Spleen (tissue), 13 donors: ENCODE data around the gene ABCB7. TPM values are rescaled to one million over a fixed set of nuclear protein-coding genes. Genes with fewer than 3 reads are reported as not detected.
A peak's percentile ranks its signal among the peaks of the same experiment; 100 is the strongest.
"Not testable (repeated sequence)": the region's sequence is repeated elsewhere in the genome, so short reads cannot be mapped to it uniquely, and the experiment has no call there.

Experiments used
- DNase-seq: peaks from one replicate; pipeline ENCODE4 v3.0.0-alpha.2; 2020
- H3K27ac ChIP-seq, 8 donors: fragments of 200-600 bp; sonication (generic) in 7 of 8; 1 replicate in 4 of 8; 2 replicates in 4 of 8; pipeline versions ENCODE4 v1.5.0 to v1.8.0; 2016 to 2021; ENCODE audit warnings: inconsistent platforms in 4 of 8, mild to moderate bottlenecking in 4 of 8, moderate library complexity in 1 of 8
- H3K27me3 ChIP-seq, 7 donors: fragments of 200-600 bp; sonication (generic) in 6 of 7; replicated peaks in 1 of 7; 1 replicate in 4 of 7; 2 replicates in 3 of 7; pipeline versions ENCODE4 v1.5.0 to v1.8.0; 2016 to 2021; ENCODE audit warnings: inconsistent platforms in 3 of 7, mild to moderate bottlenecking in 1 of 7
- H3K36me3 ChIP-seq, 6 donors: fragments of 200-600 bp; sonication (generic) in 5 of 6; 1 replicate in 4 of 6; 2 replicates in 2 of 6; pipeline versions ENCODE4 v1.5.0 to v1.8.0; 2016 to 2021; ENCODE audit warnings: inconsistent platforms in 2 of 6
- H3K4me1 ChIP-seq, 6 donors: fragments of 200-600 bp; sonication (generic) in 5 of 6; 1 replicate in 3 of 6; 2 replicates in 3 of 6; pipeline versions ENCODE4 v1.5.0 to v1.8.0; 2016 to 2021; ENCODE audit warnings: inconsistent platforms in 3 of 6
- H3K4me3 ChIP-seq, 8 donors: fragments of 200-600 bp; sonication (generic) in 7 of 8; 1 replicate in 4 of 8; 2 replicates in 4 of 8; pipeline versions ENCODE4 v1.5.0 to v1.8.0; 2016 to 2021; ENCODE audit warnings: inconsistent platforms in 4 of 8, mild to moderate bottlenecking in 4 of 8, moderate library complexity in 2 of 8
- H3K9me3 ChIP-seq, 8 donors: fragments of 200-600 bp; sonication (generic) in 7 of 8; 1 replicate in 4 of 8; 2 replicates in 4 of 8; pipeline versions ENCODE4 v1.5.0 to v1.8.0; 2016 to 2021; ENCODE audit warnings: inconsistent platforms in 4 of 8
- POLR2A ChIP-seq, 3 donors: fragments of 450-650 bp; IDR thresholded peaks; one replicate each; pipeline ENCODE4 v1.5.1; 2017; ENCODE audit warnings: antibody characterized with exemption in 3 of 3, mild to moderate bottlenecking in 1 of 3
- POLR2AphosphoS5 ChIP-seq, 3 donors: sonication (generic); formaldehyde crosslinking; IDR thresholded peaks; one replicate each; pipeline ENCODE4 v1.5.1; 2017; ENCODE audit warnings: antibody characterized with exemption in 3 of 3
- WGBS, 5 donors: extraction: QIAGEN DNeasy Blood & Tissue Kit in 3 of 5; methylation state at CpG; one replicate each; pipeline versions ENCODE4 v1.1.5 to v1.1.7; 2013 to 2018; 5-methylcytosine and 5-hydroxymethylcytosine counted together
- intact Hi-C: fragments of 100-400 bp; cut with DNase I; formaldehyde crosslinking; loops from one replicate; pipeline ENCODE4 v1.15.0; 2023; ENCODE audit warnings: low total_unique reads
- long read RNA-seq, 2 donors: transcript quantifications; one replicate each; lab custom pipeline, GENCODE V29; 2026
- polyA plus RNA-seq, 3 donors: library from polyadenylated mRNA; stranded (reverse); fragments of 200-250 nt; gene quantifications; one replicate each; pipeline ENCODE4 v1.2.1, GENCODE V29; 2013
- total RNA-seq, 7 donors: library from RNA; depleted of rRNA in 3 of 7; stranded (reverse); fragments of >200 nt in 3 of 7; fragmentation: NEBNext Ultra II Directional in 4 of 7; extraction: Animal tissue kit (Norgen Biotek cat#: 25700) in 4 of 7; gene quantifications; one replicate each; pipeline versions ENCODE4 v1.1.0 to v1.2.1, GENCODE V29; 2016 to 2021
- TF ChIP-seq, protein P1 (sequence below), 11 experiments: fragments of 200-600 bp in 7 of 11; fragments of 450-650 bp in 4 of 11; sonication (generic) in 4 of 11; IDR thresholded peaks in 8 of 11; conservative IDR thresholded peaks in 3 of 11; 1 replicate in 7 of 11; 2 replicates in 4 of 11; pipeline versions ENCODE4 v1.4.0 to v1.8.0; 2016 to 2021; ENCODE audit warnings: antibody characterized with exemption in 11 of 11, inconsistent platforms in 4 of 11, mild to moderate bottlenecking in 1 of 11
- donor health status: healthy with polysubstance abuse.
- donor health status: DM: no; HTN: no; CAD: no; lungs with moderate emphysema.
- donor health status: DM: no; HTN: no; CAD: no.
- donor health status: Bipolar disorder and iron deficiency.
- donor health status: healthy.
- donor health status: DM: no; HTN: no; CAD: no.
- donor health status: DM: yes; HTN: yes; CAD: no.

The ABCB7 gene
- total RNA-seq (10 to 100 TPM; 24.1 to 65.8 (median 26.8) TPM), polyA plus RNA-seq (10 to 100 TPM; 10.0 to 13.3 (median 11.3) TPM)
- long read RNA-seq, donor 1, full-length matches to known transcripts = 5 of 5 reads
- long read RNA-seq, donor 1, partial matches to known transcripts = 0 of 5 reads
- long read RNA-seq, donor 1, other reads (novel, unspliced or antisense) = 0 of 5 reads
- long read RNA-seq, donor 2, full-length matches to known transcripts = 3 of 3 reads
- long read RNA-seq, donor 2, partial matches to known transcripts = 0 of 3 reads
- long read RNA-seq, donor 2, other reads (novel, unspliced or antisense) = 0 of 3 reads

DNA sequence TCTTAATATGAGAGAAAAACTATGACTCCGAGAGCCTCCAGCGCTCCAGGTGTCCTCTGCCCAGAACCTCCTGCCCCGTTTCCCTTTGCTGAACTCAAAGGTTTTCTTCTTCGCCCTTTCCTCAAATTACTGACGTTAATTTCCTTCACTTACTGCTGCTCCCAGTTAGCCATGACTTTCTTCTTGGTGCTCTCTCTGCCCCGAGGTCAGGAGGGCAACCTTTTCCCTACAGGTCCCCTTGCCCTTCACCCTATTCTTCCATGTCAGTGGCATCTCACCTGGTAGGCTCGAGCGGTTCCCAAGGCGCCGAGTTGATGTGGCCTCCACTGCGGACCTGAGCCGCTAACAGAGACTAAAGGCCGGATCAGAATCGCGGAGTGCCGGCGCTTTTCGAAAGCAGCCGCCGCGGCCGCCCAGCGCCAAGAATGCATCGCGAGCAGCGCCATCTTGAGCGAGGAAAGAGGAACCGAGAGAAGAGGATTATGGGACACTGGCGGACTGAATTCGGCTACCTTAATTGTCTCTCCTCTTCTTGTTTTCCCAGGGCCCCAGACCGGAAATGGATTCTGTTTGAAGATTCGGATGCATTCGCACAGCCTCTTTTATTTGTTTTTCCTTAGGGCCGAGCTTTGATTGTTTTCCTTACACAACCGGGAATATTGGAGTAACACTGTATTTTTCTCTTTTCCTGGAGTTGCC, at the start of gene ABCB7:
ABCB7 (minus strand) TSS at position 457 of the 699 bp plus-strand sequence; CDS start at position 446, 11 bp downstream.
- peak within 1 kb of the TSS; percentile 62 to 85 (median 80) for H3K27ac ChIP-seq
- H3K4me1 ChIP-seq = peaks cover 0 to 41% (median 17%) of the 10 kb centered on the region in 6 donors
- H3K27me3 ChIP-seq = no peaks in the 10 kb centered on the region
- H3K9me3 ChIP-seq = no peaks in the 10 kb centered on the region
- no peaks in the 10 kb centered on the region for H3K36me3 ChIP-seq
- peak; percentile 85 for DNase-seq
- TF ChIP-seq POLR2A (IDR thresholded peaks at IDR 0.05) (no peak), POLR2AphosphoS5 (IDR thresholded peaks at IDR 0.05) (peak; percentile 60 to 80 (median 70))
- TF ChIP-seq, protein P1, sequence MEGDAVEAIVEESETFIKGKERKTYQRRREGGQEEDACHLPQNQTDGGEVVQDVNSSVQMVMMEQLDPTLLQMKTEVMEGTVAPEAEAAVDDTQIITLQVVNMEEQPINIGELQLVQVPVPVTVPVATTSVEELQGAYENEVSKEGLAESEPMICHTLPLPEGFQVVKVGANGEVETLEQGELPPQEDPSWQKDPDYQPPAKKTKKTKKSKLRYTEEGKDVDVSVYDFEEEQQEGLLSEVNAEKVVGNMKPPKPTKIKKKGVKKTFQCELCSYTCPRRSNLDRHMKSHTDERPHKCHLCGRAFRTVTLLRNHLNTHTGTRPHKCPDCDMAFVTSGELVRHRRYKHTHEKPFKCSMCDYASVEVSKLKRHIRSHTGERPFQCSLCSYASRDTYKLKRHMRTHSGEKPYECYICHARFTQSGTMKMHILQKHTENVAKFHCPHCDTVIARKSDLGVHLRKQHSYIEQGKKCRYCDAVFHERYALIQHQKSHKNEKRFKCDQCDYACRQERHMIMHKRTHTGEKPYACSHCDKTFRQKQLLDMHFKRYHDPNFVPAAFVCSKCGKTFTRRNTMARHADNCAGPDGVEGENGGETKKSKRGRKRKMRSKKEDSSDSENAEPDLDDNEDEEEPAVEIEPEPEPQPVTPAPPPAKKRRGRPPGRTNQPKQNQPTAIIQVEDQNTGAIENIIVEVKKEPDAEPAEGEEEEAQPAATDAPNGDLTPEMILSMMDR (IDR thresholded peaks at IDR 0.05 in 8 of 11, conservative IDR thresholded peaks at IDR 0.05 in 3 of 11) = peak in 1 of 11 experiments; percentile 18
- peak within 1 kb of the TSS; percentile 37 to 80 (median 58) for H3K4me3 ChIP-seq
- 1 to 42% (median 4%) methylated on average over 32 to 35 of the region's 35 CpGs for WGBS, 5 donors
- intact Hi-C loops = no loop called here

DNA sequence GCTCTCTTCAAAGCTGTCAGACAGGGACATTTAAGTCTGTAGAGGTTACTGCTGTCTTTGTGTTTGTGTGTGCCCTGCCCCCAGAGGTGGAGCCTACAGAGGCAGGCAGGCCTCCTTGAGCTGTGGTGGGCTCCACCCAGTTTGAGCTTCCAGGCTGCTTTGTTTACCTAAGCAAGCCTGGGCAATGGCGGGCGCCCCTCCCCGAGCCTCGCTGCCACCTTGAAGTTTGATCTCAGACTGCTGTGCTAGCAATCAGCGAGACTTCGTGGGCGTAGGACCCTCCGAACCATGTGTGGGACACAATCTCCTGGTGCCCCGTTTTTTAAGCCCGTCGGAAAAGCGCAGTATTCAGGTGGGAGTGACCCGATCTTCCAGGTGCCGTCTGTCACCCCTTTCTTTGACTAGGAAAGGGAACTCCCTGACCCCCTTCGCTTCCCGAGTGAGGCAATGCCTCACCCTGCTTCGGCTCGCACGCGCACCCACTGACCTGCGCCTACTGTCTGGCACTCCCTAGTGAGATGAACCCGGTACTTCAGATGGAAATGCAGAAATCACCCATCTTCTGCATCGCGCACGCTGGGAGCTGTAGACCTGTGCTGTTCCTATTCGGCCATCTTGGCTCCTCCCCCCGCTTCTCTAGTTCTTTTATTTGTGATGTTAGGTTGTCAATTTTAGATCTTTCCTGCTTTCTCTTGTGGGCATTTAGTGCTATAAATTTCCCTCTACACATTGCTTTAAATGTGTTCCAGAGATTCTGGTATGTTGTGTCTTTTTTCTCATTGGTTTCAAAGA, 32.5 kb upstream of the ABCB7 start:
- H3K4me3 ChIP-seq, intact Hi-C loops, H3K9me3 ChIP-seq, H3K36me3 ChIP-seq, H3K27me3 ChIP-seq, DNase-seq, H3K4me1 ChIP-seq, H3K27ac ChIP-seq: not testable (repeated sequence)
- 79 to 93% (median 91%) methylated on average over 25 to 27 of the region's 27 CpGs for WGBS, 5 donors

DNA sequence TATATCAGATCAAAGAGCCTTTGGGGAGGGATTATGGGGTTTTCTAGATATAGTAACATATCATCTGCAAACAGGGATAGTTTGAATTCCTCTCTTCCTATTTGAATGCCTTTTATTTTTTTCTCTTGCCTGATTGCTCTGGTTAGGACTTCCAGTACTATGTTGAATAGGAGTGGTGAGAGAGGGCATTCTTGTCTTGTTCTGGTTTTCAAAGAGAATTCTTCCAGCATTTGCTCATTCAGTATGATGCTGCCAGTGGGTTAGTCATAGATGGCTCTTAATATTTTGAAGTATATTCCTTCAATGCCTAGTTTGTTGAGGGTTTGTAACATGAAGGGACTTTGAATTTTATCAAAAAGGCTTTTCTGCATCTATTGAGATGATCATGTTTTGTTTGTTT, 25.6 kb upstream of the ABCB7 start:
- no peak for DNase-seq
- TF ChIP-seq POLR2AphosphoS5 (IDR thresholded peaks at IDR 0.05) (no peak), POLR2A (IDR thresholded peaks at IDR 0.05) (no peak)
- TF ChIP-seq, protein P1 (IDR thresholded peaks at IDR 0.05 in 8 of 11, conservative IDR thresholded peaks at IDR 0.05 in 3 of 11) = no peak
- no peaks in the 10 kb centered on the region for H3K9me3 ChIP-seq
- no peaks in the 10 kb centered on the region for H3K4me1 ChIP-seq
- H3K27me3 ChIP-seq = no peaks in the 10 kb centered on the region
- H3K36me3 ChIP-seq = no peaks in the 10 kb centered on the region
- no peak overlapping the region for H3K4me3 ChIP-seq
- no peak overlapping the region for H3K27ac ChIP-seq
- intact Hi-C loops = no loop called here

DNA sequence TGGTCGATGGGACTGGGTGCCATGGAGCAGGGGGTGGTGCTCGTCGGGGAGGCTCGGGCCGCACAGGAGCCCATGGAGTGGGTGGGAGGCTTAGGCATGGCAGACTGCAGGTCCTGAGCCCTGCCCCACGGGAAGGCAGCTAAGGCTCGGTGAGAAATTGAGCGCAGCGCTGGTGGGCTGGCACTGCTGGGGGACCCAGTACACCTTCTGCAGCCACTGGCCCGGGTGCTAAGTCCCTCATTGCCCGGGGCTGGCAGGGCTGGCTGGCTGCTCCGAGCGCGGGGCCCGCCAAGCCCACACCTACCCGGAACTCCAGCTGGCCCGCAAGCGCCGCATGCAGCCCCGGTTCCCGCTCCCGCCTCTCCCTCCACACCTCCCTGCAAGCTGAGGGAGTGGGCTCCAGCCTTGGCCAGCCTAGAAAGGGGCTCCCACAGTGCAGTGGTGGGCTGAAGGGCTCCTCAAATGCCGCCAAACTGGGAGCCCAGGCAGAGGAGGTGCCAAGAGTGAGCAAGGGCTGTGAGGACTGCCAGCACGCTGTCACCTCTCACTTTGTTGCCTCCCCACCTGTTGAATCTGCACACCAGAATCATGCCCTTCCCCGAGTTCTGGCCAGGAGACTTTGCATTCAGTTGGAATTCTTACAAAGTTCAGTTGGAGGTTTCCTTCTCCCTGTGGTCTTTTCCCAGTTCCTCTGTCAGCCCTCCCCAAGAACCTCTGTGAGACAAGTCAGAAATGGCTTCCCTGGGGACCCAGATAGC, 23.6 kb upstream of the ABCB7 start:
- H3K36me3 ChIP-seq, DNase-seq, intact Hi-C loops, H3K27ac ChIP-seq, H3K4me3 ChIP-seq, H3K4me1 ChIP-seq, H3K9me3 ChIP-seq, H3K27me3 ChIP-seq: not testable (repeated sequence)
- 40 to 93% (median 88%) methylated on average over 1 to 14 of the region's 25 CpGs for WGBS, 5 donors

DNA sequence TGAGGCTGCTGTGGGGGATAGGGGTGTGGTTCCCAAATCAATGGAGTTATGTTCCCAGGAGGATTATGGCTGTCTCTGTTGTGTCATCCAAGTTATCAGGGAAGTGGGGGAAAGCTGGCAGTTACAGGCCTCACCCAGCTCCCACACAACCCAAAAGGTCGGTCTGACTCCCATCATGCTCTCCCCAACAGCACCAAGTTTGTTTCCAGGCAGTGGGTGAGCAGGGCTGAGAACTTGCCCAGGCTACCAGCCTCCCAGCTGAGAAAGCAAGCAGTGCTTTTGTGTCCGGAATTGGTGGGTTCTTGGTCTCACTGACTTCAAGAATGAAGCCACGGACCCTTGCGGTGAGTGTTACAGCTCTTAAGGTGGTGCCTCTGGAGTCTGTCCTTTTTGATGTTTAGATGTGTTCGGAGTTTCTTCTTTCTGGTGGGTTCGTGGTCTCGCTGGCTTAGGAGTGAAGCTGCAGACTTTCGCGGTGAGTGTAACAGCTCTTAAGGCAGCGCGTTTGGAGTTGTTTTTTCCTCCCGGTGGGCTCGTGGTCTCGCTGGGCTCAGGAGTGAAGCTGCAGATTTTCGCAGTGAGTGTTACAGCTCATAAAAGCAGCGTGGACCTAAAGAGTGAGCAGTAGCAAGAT, 16.3 kb upstream of the ABCB7 start:
- H3K36me3 ChIP-seq, H3K4me1 ChIP-seq, H3K27ac ChIP-seq, DNase-seq, H3K27me3 ChIP-seq, H3K4me3 ChIP-seq, intact Hi-C loops: not testable (repeated sequence)
- 84 to 91% (median 87%) methylated on average over 14 to 16 of the region's 16 CpGs for WGBS, 5 donors
- H3K9me3 ChIP-seq = peaks cover 0 to 12% (median 0%) of the 10 kb centered on the region in 8 donors
